WERI-Rb-1 (cell line): ENCODE results near the gene SNX24.

Experiments
- DNase-seq: peaks from one replicate; pipeline ENCODE4 v3.0.0-alpha.2; 2020
- H3K27ac ChIP-seq: fragments of 250-450 bp; sonication (Bioruptor Pico); 2 replicates; pipeline ENCODE4 v1.5.1; 2020; ENCODE audit warnings: mild to moderate bottlenecking, moderate library complexity
- H3K27me3 ChIP-seq: fragments of 250-450 bp; sonication (Bioruptor Pico); 2 replicates; pipeline ENCODE4 v1.5.1; 2021; ENCODE audit warnings: mild to moderate bottlenecking, low read depth, moderate library complexity; ENCODE audit not compliant: insufficient read depth, severe bottlenecking
- H3K36me3 ChIP-seq: fragments of 250-450 bp; sonication (Bioruptor Pico); 2 replicates; pipeline ENCODE4 v1.5.1; 2020; ENCODE audit warnings: mild to moderate bottlenecking, moderate library complexity
- H3K4me3 ChIP-seq: 2 replicates; pipeline ENCODE4 v1.5.1; 2011; ENCODE audit warnings: low read depth, mild to moderate bottlenecking, control low read depth, low read length
- H3K9me3 ChIP-seq: fragments of 250-450 bp; sonication (Bioruptor Pico); 2 replicates; pipeline ENCODE4 v1.5.1; 2021; ENCODE audit warnings: mild to moderate bottlenecking, moderate library complexity; ENCODE audit not compliant: severe bottlenecking
- CTCF ChIP-seq: IDR thresholded peaks from 2 replicates; pipeline ENCODE4 v1.5.1; 2011; ENCODE audit warnings: low read depth, mild to moderate bottlenecking, control low read depth, inconsistent platforms, low read length

Gene SNX24

GRCh38 chr5:122871661-122872060 is 26.2 kb downstream of the SNX24 start:
- Histone ChIP-seq H3K27ac (no peak overlapping the region), H3K27me3 (no peaks in the 10 kb centered on the region), H3K9me3 (no peaks in the 10 kb centered on the region), H3K36me3 (no peaks in the 10 kb centered on the region), H3K4me3 (no peak overlapping the region)
- no peak for TF ChIP-seq CTCF
- DNase-seq, result no peak

- Histone ChIP-seq H3K36me3 (no peaks in the 10 kb centered on the region), H3K27me3 (no peaks in the 10 kb centered on the region), H3K27ac (no peak overlapping the region), H3K9me3 (no peaks in the 10 kb centered on the region), H3K4me3 (no peak overlapping the region)
- TF ChIP-seq CTCF, result no peak
- DNase-seq, result no peak
Measured at GRCh38 chr5:122874179-122874875, 28.9 kb downstream of the SNX24 start.

- no peaks in the 10 kb centered on the region for H3K27me3 ChIP-seq
- H3K9me3 ChIP-seq, result no peaks in the 10 kb centered on the region
- H3K4me3 ChIP-seq, result no peak overlapping the region
- H3K36me3 ChIP-seq, result no peaks in the 10 kb centered on the region
- H3K27ac ChIP-seq, result no peak overlapping the region
- no peak for TF ChIP-seq CTCF
- no peak for DNase-seq
Measured at GRCh38 chr5:122877518-122877917, 32.1 kb downstream of the SNX24 start.

- no peak overlapping the region for H3K27ac ChIP-seq
- H3K4me3 ChIP-seq, result no peak overlapping the region
- H3K27me3 ChIP-seq, result no peaks in the 10 kb centered on the region
- no peak for DNase-seq
- H3K9me3 ChIP-seq, result no peaks in the 10 kb centered on the region
- no peak for TF ChIP-seq CTCF
- H3K36me3 ChIP-seq, result no peaks in the 10 kb centered on the region
Measured at GRCh38 chr5:122879076-122879475, 33.7 kb downstream of the SNX24 start.

GRCh38 chr5:122880170-122880689 is 34.8 kb downstream of the SNX24 start:
- Histone ChIP-seq H3K9me3 (no peaks in the 10 kb centered on the region), H3K27ac (no peak overlapping the region), H3K4me3 (no peak overlapping the region), H3K36me3 (no peaks in the 10 kb centered on the region), H3K27me3 (no peaks in the 10 kb centered on the region)
- no peak for DNase-seq
- TF ChIP-seq CTCF, result no peak

GRCh38 chr5:122880749-122881148 is 35.3 kb downstream of the SNX24 start:
- no peaks in the 10 kb centered on the region for H3K27me3 ChIP-seq
- H3K27ac ChIP-seq, result no peak overlapping the region
- TF ChIP-seq CTCF, result no peak
- no peak for DNase-seq
- H3K4me3 ChIP-seq, result no peak overlapping the region
- H3K36me3 ChIP-seq, result no peaks in the 10 kb centered on the region
- no peaks in the 10 kb centered on the region for H3K9me3 ChIP-seq
